ENCODE results near the gene CFAP52.
"Not testable (repeated sequence)": the region's sequence is repeated elsewhere in the genome, so short reads cannot be mapped to it uniquely, and the experiment has no call there.

CFAP52 gene

DNA sequence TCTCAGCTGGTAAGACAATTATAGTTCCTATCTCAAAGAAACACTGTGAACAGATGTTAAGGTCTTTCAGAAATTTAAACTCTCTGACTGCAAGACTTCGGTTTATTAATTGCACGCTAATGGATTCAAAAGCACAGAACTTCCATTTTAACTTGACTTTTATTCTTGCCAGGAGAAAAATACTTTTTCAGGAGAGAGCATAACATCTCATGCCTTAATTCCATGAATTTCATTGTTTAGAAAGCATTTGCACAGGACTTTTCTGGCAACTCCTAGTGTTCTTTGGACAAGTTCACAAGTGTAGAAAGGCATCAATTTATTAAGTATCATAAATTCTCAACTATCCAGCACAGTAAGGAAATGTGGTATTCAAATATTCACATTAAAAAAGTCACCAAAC lies 23.3 kb upstream of the CFAP52 start:
- H3K36me3 ChIP-seq (ENCODE audit: control insufficient read depth, insufficient read depth, low read length) = no peaks in the 10 kb centered on the region
- H3K27ac ChIP-seq (ENCODE audit: low read depth, low read length) = no peak overlapping the region
- H3K4me3 ChIP-seq (ENCODE audit: low read length) = no peak overlapping the region
- H3K27me3 ChIP-seq (ENCODE audit: control insufficient read depth, insufficient read depth, low read length) = no peaks in the 10 kb centered on the region
- H3K9ac ChIP-seq (ENCODE audit: low read length) = no peak overlapping the region
- H3K4me1 ChIP-seq (ENCODE audit: control insufficient read depth, insufficient read depth, low read length) = no peaks in the 10 kb centered on the region

DNA sequence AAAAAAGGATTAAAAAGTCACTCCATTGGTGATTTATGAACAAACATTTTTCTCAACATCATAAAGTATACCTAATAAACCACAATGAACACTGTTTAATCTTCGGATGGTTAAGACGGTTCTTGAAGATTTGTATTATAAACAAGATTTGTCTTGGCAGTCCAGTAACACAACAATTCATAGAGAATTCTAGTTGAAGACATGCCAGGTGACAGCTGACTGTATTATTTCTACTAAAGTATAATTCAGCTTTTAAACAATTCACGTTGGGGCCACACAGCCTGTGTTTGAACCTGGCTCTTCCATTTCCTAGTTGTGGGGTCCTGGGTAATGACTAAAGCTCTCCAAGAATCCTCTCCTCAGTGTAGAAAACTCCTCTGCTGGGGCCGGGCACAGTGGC lies 22.8 kb upstream of the CFAP52 start:
- Histone ChIP-seq H3K9ac (ENCODE audit: low read length) (no peak overlapping the region), H3K4me1 (ENCODE audit: control insufficient read depth, insufficient read depth, low read length) (no peaks in the 10 kb centered on the region), H3K27me3 (ENCODE audit: control insufficient read depth, insufficient read depth, low read length) (no peaks in the 10 kb centered on the region), H3K4me3 (ENCODE audit: low read length) (no peak overlapping the region), H3K27ac (ENCODE audit: low read depth, low read length) (no peak overlapping the region), H3K36me3 (ENCODE audit: control insufficient read depth, insufficient read depth, low read length) (no peaks in the 10 kb centered on the region)

DNA sequence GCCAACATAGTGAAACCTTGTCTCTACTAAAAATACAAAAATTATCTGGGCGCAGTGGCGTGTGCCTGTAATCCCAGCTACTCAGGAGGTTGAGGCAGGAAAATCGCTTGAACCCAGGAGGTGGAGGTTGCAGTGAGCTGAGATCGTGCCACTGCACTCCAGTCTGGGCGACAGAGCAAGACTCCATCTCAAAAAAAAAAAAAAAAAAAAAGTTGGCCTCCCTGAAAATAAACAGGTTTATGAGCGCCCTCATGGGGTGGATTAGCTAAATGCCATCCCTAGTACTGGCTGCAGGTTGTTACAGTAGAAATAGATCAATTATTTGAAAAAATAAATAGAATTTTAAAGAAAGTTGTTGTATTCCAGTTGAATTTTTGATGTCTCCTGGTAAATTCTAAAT lies 21.7 kb upstream of the CFAP52 start:
- H3K27ac ChIP-seq (ENCODE audit: low read depth, low read length); H3K4me1 ChIP-seq (ENCODE audit: control insufficient read depth, insufficient read depth, low read length); H3K36me3 ChIP-seq (ENCODE audit: control insufficient read depth, insufficient read depth, low read length); H3K27me3 ChIP-seq (ENCODE audit: control insufficient read depth, insufficient read depth, low read length); H3K9ac ChIP-seq (ENCODE audit: low read length); H3K4me3 ChIP-seq (ENCODE audit: low read length): not testable (repeated sequence)

DNA sequence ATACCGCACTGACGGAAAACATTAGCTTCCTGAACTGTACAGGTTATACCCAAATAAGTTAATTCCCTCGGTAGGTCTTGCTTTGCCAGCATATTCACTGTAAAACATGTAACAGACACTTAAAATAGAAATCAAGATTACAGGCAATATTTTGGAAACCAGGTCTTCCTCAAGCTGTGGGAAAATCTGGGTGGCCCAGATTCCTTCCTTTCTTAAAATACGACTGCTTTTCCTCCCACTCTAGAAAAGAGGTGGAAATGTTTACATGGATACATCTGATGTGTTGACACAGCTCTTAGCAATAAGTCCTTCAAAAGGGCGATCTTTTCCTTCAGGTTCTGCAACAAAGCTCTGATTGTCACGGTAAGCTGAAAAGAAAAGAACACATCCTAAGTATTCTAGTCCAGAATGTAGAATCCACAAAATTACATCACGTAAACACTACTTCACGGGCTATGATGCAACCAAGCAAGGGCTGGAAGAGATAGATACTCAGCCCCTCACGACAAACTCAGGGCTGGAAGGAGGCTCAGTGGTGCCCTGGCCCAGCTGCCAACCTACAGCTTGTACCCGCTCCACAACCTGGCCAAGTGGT lies 19.2 kb upstream of the CFAP52 start:
- Histone ChIP-seq H3K4me1 (ENCODE audit: control insufficient read depth, insufficient read depth, low read length) (no peaks in the 10 kb centered on the region), H3K4me3 (ENCODE audit: low read length) (no peak overlapping the region), H3K27ac (ENCODE audit: low read depth, low read length) (no peak overlapping the region), H3K27me3 (ENCODE audit: control insufficient read depth, insufficient read depth, low read length) (no peaks in the 10 kb centered on the region), H3K36me3 (ENCODE audit: control insufficient read depth, insufficient read depth, low read length) (no peaks in the 10 kb centered on the region), H3K9ac (ENCODE audit: low read length) (no peak overlapping the region)

DNA sequence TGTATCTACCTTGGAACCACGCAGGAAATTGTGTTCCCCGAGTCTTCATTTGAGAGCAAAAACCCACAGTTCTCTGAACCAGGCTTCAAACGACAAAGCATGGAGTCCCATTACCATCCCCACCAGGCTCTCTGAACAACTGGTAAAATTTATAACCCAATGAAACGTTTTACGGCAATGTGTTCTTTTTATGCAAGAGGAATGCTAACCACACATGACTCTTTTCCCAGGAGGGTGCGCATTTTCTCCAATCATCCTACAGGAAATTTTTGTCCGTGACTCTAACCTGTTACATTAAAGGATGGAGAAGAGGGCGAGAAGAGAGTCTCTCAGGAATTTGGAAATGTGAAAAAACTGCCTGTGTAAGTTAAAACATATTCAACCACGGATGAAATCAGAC lies 18.6 kb upstream of the CFAP52 start:
- Histone ChIP-seq H3K27ac (ENCODE audit: low read depth, low read length) (no peak overlapping the region), H3K36me3 (ENCODE audit: control insufficient read depth, insufficient read depth, low read length) (no peaks in the 10 kb centered on the region), H3K4me3 (ENCODE audit: low read length) (no peak overlapping the region), H3K27me3 (ENCODE audit: control insufficient read depth, insufficient read depth, low read length) (no peaks in the 10 kb centered on the region), H3K9ac (ENCODE audit: low read length) (no peak overlapping the region), H3K4me1 (ENCODE audit: control insufficient read depth, insufficient read depth, low read length) (no peaks in the 10 kb centered on the region)

DNA sequence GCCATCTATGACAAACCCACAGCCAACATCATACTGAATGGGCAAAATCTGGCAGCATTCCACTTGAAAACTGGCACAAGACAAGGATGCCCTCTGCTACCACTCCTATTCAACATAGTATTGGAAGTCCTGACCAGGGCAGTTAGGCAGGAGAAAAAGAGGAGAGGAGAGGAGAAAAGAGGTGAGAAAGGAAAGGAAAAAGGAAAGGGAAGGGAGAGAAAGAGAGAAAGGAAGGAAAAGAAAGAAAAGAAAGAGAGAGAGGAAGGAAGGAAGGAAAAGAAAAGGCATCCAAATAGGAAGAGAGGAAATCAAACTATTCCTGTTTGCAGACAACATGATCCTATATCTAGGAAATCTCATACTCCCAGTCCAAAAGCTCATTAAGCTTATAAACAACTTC lies 12.3 kb upstream of the CFAP52 start:
- H3K4me1 ChIP-seq (ENCODE audit: control insufficient read depth, insufficient read depth, low read length) = no peaks in the 10 kb centered on the region
- no peak overlapping the region for H3K4me3 ChIP-seq (ENCODE audit: low read length)
- no peak overlapping the region for H3K9ac ChIP-seq (ENCODE audit: low read length)
- no peaks in the 10 kb centered on the region for H3K27me3 ChIP-seq (ENCODE audit: control insufficient read depth, insufficient read depth, low read length)
- H3K27ac ChIP-seq (ENCODE audit: low read depth, low read length) = no peak overlapping the region
- peaks cover 4% of the 10 kb centered on the region for H3K36me3 ChIP-seq (ENCODE audit: control insufficient read depth, insufficient read depth, low read length)

DNA sequence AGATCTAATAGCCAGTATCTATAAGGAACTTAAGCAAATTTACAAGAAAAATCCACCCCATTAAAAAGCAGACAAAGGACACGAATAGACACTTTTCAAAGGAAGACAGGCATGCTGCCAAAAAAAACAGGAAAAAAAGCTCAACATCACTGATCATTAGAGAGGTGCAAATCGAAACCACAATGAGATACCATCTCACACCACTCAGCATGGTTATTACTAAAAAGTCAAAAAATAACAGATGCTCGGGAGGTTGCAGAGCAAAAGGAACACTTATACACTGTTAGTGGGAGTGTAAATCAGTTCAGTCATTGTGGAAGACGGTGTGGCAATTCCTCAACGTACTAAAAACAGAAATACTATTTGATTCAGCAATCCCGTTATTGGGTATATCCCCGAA lies 10.4 kb upstream of the CFAP52 start:
- Histone ChIP-seq H3K4me3 (ENCODE audit: low read length) (no peak overlapping the region), H3K27ac (ENCODE audit: low read depth, low read length) (no peak overlapping the region), H3K9ac (ENCODE audit: low read length) (no peak overlapping the region), H3K36me3 (ENCODE audit: control insufficient read depth, insufficient read depth, low read length) (peaks cover 9% of the 10 kb centered on the region), H3K4me1 (ENCODE audit: control insufficient read depth, insufficient read depth, low read length) (no peaks in the 10 kb centered on the region), H3K27me3 (ENCODE audit: control insufficient read depth, insufficient read depth, low read length) (no peaks in the 10 kb centered on the region)

DNA sequence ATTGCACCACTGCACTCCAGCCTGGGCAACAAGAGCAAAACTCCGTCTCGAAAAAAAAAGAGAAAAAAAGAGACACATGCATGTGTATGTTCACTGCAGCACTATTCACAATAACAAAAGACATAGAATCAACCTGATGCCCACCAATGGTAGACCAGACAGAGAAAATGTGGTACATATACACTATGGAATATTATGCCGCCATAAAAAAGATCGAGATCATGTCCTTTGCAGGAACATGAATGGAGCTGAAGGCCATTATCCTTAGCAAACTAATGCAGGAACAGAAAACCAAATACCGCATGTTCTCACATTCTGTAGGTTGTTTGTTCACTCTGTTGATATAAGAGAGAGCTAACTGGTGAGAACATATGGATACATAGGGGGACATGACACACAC lies 9.7 kb upstream of the CFAP52 start:
- H3K4me3 ChIP-seq (ENCODE audit: low read length); H3K27ac ChIP-seq (ENCODE audit: low read depth, low read length); H3K4me1 ChIP-seq (ENCODE audit: control insufficient read depth, insufficient read depth, low read length); H3K36me3 ChIP-seq (ENCODE audit: control insufficient read depth, insufficient read depth, low read length); H3K27me3 ChIP-seq (ENCODE audit: control insufficient read depth, insufficient read depth, low read length); H3K9ac ChIP-seq (ENCODE audit: low read length): not testable (repeated sequence)

DNA sequence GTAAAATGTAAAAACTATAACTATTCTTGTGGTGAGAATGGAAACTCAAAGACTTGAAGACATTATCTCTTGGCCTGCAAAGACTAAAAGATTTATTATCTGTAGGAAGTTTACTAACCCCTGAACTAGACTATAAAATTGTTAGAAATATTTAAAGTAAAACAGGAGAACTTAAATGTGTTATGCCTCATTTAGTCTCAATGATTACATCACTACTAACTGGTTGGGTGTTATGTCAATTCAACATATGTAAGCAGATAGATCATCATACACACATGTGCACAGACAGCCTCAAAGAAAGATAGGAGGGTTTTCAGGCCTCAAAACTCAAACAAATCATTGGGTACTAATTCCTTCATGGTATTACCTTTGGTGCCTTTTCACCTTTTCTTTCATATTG lies 8.4 kb upstream of the CFAP52 start:
- H3K9ac ChIP-seq (ENCODE audit: low read length) = no peak overlapping the region
- H3K27me3 ChIP-seq (ENCODE audit: control insufficient read depth, insufficient read depth, low read length) = no peaks in the 10 kb centered on the region
- H3K4me1 ChIP-seq (ENCODE audit: control insufficient read depth, insufficient read depth, low read length) = no peaks in the 10 kb centered on the region
- H3K36me3 ChIP-seq (ENCODE audit: control insufficient read depth, insufficient read depth, low read length) = peaks cover 9% of the 10 kb centered on the region
- H3K4me3 ChIP-seq (ENCODE audit: low read length) = no peak overlapping the region
- H3K27ac ChIP-seq (ENCODE audit: low read depth, low read length) = no peak overlapping the region

DNA sequence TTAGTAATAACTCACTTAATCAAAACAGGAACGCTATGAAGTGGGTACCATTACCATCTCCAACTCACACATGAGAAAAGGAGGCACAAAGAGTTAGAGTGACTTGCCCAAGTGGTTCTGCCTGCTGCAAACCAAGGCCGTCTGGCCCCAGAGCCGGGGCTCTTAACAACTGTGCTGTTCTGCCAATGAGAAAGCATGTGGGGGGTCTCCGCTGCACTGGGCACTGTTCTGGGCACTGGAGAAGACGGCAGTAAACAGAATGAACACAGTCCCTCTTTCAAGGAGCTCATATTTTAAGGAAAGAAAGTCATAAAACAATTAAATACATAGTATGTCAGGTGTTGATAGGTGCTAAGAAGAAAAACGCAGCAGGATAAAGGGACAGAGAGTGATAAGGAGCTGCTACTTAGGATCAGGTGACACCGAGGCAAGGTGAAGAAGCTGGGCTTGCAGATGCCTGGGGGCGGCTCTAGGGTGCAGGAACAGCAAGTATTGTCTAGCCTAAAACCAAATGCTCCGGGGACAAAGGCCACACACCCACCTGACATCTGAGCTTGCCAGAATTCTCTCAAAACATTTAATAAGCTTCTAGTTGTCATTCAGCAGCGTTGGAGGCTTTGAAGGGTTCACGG lies 7.4 kb upstream of the CFAP52 start:
- peaks cover 9% of the 10 kb centered on the region for H3K36me3 ChIP-seq (ENCODE audit: control insufficient read depth, insufficient read depth, low read length)
- H3K9ac ChIP-seq (ENCODE audit: low read length) = no peak overlapping the region
- no peak overlapping the region for H3K27ac ChIP-seq (ENCODE audit: low read depth, low read length)
- no peaks in the 10 kb centered on the region for H3K4me1 ChIP-seq (ENCODE audit: control insufficient read depth, insufficient read depth, low read length)
- no peaks in the 10 kb centered on the region for H3K27me3 ChIP-seq (ENCODE audit: control insufficient read depth, insufficient read depth, low read length)
- no peak overlapping the region for H3K4me3 ChIP-seq (ENCODE audit: low read length)

DNA sequence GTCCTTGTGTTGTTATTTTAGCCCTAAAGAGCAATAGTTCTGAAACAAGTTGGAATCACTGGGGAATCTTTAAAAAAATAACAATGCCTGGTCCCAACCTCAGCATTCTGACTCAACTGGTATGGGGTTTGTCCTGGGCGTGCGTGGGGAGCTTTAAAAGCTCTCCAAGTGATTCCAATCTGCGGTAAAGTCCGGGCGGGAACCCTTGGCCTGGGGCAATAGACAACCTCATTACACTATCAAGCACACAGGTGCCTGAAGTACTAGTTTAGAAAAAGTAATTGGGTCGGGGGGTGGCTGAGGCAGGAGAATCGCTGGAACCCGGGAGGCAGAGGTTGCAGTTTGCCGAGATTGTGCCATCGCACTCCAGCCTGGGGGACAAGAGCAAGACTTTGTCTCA lies 5.2 kb upstream of the CFAP52 start:
- Histone ChIP-seq H3K4me3 (ENCODE audit: low read length) (no peak overlapping the region), H3K27ac (ENCODE audit: low read depth, low read length) (no peak overlapping the region), H3K36me3 (ENCODE audit: control insufficient read depth, insufficient read depth, low read length) (peaks cover 9% of the 10 kb centered on the region), H3K9ac (ENCODE audit: low read length) (no peak overlapping the region), H3K27me3 (ENCODE audit: control insufficient read depth, insufficient read depth, low read length) (no peaks in the 10 kb centered on the region), H3K4me1 (ENCODE audit: control insufficient read depth, insufficient read depth, low read length) (peaks cover 3% of the 10 kb centered on the region)

DNA sequence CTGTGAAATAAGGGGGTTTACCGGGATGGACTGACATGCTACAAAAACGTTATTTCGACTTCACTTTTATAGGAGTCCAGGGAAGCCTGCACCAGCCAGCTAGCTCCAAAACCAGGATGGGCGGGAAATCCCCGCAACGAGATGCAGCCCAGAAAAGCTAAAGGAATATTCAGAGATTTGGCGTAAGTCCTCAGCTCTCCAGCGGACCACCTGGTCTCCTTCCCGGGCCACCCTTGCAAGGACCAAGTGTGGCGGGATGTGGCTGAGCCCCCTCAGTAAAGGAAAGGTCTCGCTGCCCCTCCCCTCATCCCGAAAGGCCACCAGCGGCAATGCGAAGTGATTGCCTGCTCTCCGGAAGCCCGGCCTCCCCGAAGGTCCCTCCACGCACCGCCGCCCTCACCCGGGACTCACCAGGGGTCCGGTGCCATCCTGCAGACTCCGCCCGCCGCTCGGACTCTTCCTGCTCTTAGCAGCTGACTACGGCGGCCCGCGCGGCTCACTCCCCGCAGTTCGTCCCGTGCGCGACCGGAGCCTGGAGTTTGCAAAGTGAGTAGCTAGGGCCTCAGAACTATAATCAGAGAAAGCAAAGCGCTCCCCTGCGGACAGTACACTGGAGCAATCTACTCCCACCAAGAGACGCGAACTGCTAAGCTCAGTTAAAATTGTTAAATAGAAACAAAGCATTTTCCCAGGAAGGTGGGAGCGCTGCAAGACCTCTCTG lies 901 bp upstream of the CFAP52 start, which contains the start of gene STX8:
Gene STX8 (minus strand): TSS at position 440 of the 721 bp plus-strand sequence. CDS start 12 bp downstream, at position 428.
- peak within 1 kb of the TSS; percentile 29 for H3K9ac ChIP-seq (ENCODE audit: low read length)
- peak within 1 kb of the TSS; percentile 80 for H3K4me3 ChIP-seq (ENCODE audit: low read length)
- peaks cover 6% of the 10 kb centered on the region for H3K4me1 ChIP-seq (ENCODE audit: control insufficient read depth, insufficient read depth, low read length)
- H3K36me3 ChIP-seq (ENCODE audit: control insufficient read depth, insufficient read depth, low read length) = peaks cover 2% of the 10 kb centered on the region
- H3K27ac ChIP-seq (ENCODE audit: low read depth, low read length) = no peak within 1 kb of the TSS
- no peaks in the 10 kb centered on the region for H3K27me3 ChIP-seq (ENCODE audit: control insufficient read depth, insufficient read depth, low read length)

DNA sequence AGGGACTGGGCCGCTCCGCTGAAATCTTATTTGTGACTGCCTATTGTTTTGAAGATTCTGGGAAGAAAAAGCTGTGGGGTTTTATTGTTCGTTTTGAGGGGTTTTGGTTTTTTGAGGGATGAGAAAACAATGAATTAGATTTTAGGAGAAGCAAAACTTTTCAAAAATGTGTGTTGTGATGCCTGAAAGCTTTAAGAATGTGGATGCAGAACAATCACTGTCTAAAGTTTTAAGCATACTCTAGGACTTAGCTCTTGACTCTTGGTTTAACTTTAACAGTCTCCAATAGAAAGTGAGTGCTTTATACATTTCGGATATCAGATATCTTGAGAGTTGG lies 899 bp downstream of the CFAP52 start:
- Histone ChIP-seq H3K27ac (ENCODE audit: low read depth, low read length) (no peak overlapping the region), H3K4me3 (ENCODE audit: low read length) (no peak overlapping the region), H3K9ac (ENCODE audit: low read length) (no peak overlapping the region)

More for the DNA sequence above, 899 bp downstream of the CFAP52 start:
- no peaks in the 10 kb centered on the region for H3K27me3 ChIP-seq (ENCODE audit: control insufficient read depth, insufficient read depth, low read length)
- no peaks in the 10 kb centered on the region for H3K36me3 ChIP-seq (ENCODE audit: control insufficient read depth, insufficient read depth, low read length)
- peaks cover 6% of the 10 kb centered on the region for H3K4me1 ChIP-seq (ENCODE audit: control insufficient read depth, insufficient read depth, low read length)

Measured in rectal smooth muscle tissue (tissue), 1 donor.